H1 (cell line): ENCODE measurements around the gene RAB34. TPM values are rescaled to one million over a fixed set of nuclear protein-coding genes. Genes with fewer than 3 reads are reported as not detected.

ENCODE experiments used
- CTCF ChIA-PET: fragments of 300-600 bp; sonication (Branson Sonifier 250); formaldehyde crosslinking; loops from one replicate; lab custom pipeline; 2021; ENCODE audit not compliant: partially characterized antibody; lab: Charles Lee
- POLR2A ChIA-PET: fragments of 300-600 bp; sonication (Branson Sonifier 250); formaldehyde crosslinking; loops from one replicate; lab custom pipeline; 2021; ENCODE audit warnings: inconsistent platforms; ENCODE audit not compliant: partially characterized antibody; lab: Charles Lee
- DNase-seq, 2 experiments: peaks; one replicate each; pipeline versions ENCODE4 v3.0.0 to v3.0.0-alpha.2; 2010 to 2022; ENCODE audit warnings: low spot score in 2 of 2, low read depth in 1 of 2, mixed read lengths in 1 of 2
- FAIRE-seq: peaks from 2 replicates; lab custom pipeline; 2011; peaks lifted over from hg19 to GRCh38; lab: Jason Lieb, UNC
- H2AFZ ChIP-seq: 2 replicates; pipeline ENCODE4 v1.8.1; 2012; ENCODE audit warnings: low read length, inconsistent platforms
- H2AK5ac ChIP-seq: 2 replicates; pipeline ENCODE4 v1.6.1; 2013; ENCODE audit warnings: low read depth, low read length
- H2BK120ac ChIP-seq: replicated peaks from 2 replicates; pipeline ENCODE3; 2013; ENCODE audit warnings: low read depth, low read length, inconsistent platforms
- H2BK12ac ChIP-seq: 2 replicates; pipeline ENCODE4 v1.6.1; 2013; ENCODE audit warnings: low read depth, low read length
- H2BK15ac ChIP-seq: 2 replicates; pipeline ENCODE4 v1.6.1; 2013; ENCODE audit warnings: low read length
- H2BK20ac ChIP-seq: 2 replicates; pipeline ENCODE4 v1.6.1; 2013; ENCODE audit warnings: low read length
- H2BK5ac ChIP-seq: 2 replicates; pipeline ENCODE4 v1.6.1; 2013; ENCODE audit warnings: low read depth, low read length
- H3K14ac ChIP-seq: 2 replicates; pipeline ENCODE4 v1.6.1; 2013; ENCODE audit warnings: inconsistent platforms; ENCODE audit not compliant: insufficient read length
- H3K18ac ChIP-seq: 2 replicates; pipeline ENCODE4 v1.6.1; 2013; ENCODE audit warnings: low read length; ENCODE audit errors: extremely low read depth
- H3K23ac ChIP-seq: 2 replicates; pipeline ENCODE4 v1.6.1; 2013; ENCODE audit warnings: inconsistent platforms; ENCODE audit not compliant: insufficient read length
- H3K23me2 ChIP-seq: 2 replicates; pipeline ENCODE4 v1.6.1; 2013; ENCODE audit warnings: low read depth, low read length
- H3K27ac ChIP-seq: 2 replicates; pipeline ENCODE4 v1.6.1; 2011; ENCODE audit warnings: low read depth, low read length, inconsistent platforms
- H3K27me3 ChIP-seq, 4 experiments: replicated peaks in 1 of 4; 1 replicate in 1 of 4; 2 replicates in 3 of 4; pipeline versions ENCODE4 v1.6.1 to v1.8.1; 2011 to 2013; ENCODE audit warnings: low read length in 3 of 4, mild to moderate bottlenecking in 3 of 4, inconsistent platforms in 2 of 4, mixed read lengths in 2 of 4, moderate library complexity in 1 of 4; ENCODE audit not compliant: control insufficient read depth in 3 of 4, insufficient read depth in 3 of 4; ENCODE audit errors: extremely low read depth in 1 of 4
- H3K36me3 ChIP-seq, 4 experiments: 2 replicates each; pipeline versions ENCODE4 v1.6.1 to v1.8.1; 2011 to 2013; ENCODE audit warnings: mild to moderate bottlenecking in 4 of 4, low read length in 3 of 4, moderate library complexity in 2 of 4, control low read depth in 1 of 4, inconsistent platforms in 1 of 4; ENCODE audit not compliant: insufficient read depth in 4 of 4, control insufficient read depth in 2 of 4
- H3K4ac ChIP-seq: replicated peaks from 2 replicates; pipeline ENCODE3; 2013; ENCODE audit warnings: low read length, low read depth, mixed read lengths, inconsistent platforms; ENCODE audit not compliant: insufficient read length
- H3K4me1 ChIP-seq, 4 experiments: replicated peaks in 1 of 4; 1 replicate in 1 of 4; 2 replicates in 3 of 4; pipeline versions ENCODE4 v1.6.1 to v1.8.1; 2011 to 2013; ENCODE audit warnings: low read length in 3 of 4, inconsistent platforms in 2 of 4, mixed read lengths in 1 of 4; ENCODE audit not compliant: insufficient read depth in 4 of 4, control insufficient read depth in 3 of 4
- H3K4me2 ChIP-seq, 2 experiments: 2 replicates each; pipeline versions ENCODE4 v1.6.1 to v1.8.1; 2011 to 2013; ENCODE audit warnings: low read depth in 2 of 2, low read length in 2 of 2, control low read depth in 1 of 2, inconsistent platforms in 1 of 2, mild to moderate bottlenecking in 1 of 2; ENCODE audit not compliant: insufficient read depth in 1 of 2
- H3K4me3 ChIP-seq, 4 experiments: fragments of 200-600, 300-600 bp in 1 of 4; sonication (generic), shearing (Covaris generic), sonication (Bioruptor Twin) in 1 of 4; 2 replicates each; pipeline versions ENCODE4 v1.5.1 to v1.8.1; 2011 to 2016; ENCODE audit warnings: low read length in 4 of 4, low read depth in 3 of 4, control low read depth in 2 of 4, inconsistent platforms in 2 of 4, mild to moderate bottlenecking in 2 of 4, mixed read lengths in 1 of 4, moderate library complexity in 1 of 4; ENCODE audit not compliant: insufficient read depth in 2 of 4; ENCODE audit errors: extremely low read depth in 1 of 4
- H3K56ac ChIP-seq: replicated peaks from 2 replicates; pipeline ENCODE3; 2013; ENCODE audit warnings: low read depth, mild to moderate bottlenecking, mixed read lengths, low read length, inconsistent platforms; ENCODE audit not compliant: insufficient read length
- H3K79me1 ChIP-seq: 2 replicates; pipeline ENCODE4 v1.6.1; 2013; ENCODE audit warnings: low read depth, low read length, control low read depth
- H3K79me2 ChIP-seq, 2 experiments: 2 replicates each; pipeline versions ENCODE4 v1.6.1 to v1.8.1; 2012 to 2013; ENCODE audit warnings: low read length in 2 of 2, mild to moderate bottlenecking in 2 of 2, inconsistent platforms in 1 of 2; ENCODE audit not compliant: insufficient read depth in 2 of 2, control insufficient read depth in 1 of 2
- H3K9ac ChIP-seq, 4 experiments: replicated peaks in 1 of 4; 1 replicate in 1 of 4; 2 replicates in 3 of 4; pipeline versions ENCODE4 v1.6.1 to v1.8.1; 2011 to 2013; ENCODE audit warnings: low read depth in 3 of 4, low read length in 3 of 4, control low read depth in 2 of 4, mild to moderate bottlenecking in 2 of 4, moderate library complexity in 2 of 4, inconsistent platforms in 1 of 4; ENCODE audit errors: extremely low read depth in 1 of 4
- H3K9me3 ChIP-seq, 2 experiments: 2 replicates each; pipeline versions ENCODE4 v1.6.1 to v1.8.1; 2012 to 2013; ENCODE audit warnings: mild to moderate bottlenecking in 2 of 2, moderate library complexity in 2 of 2, control low read depth in 1 of 2, inconsistent platforms in 1 of 2, low read depth in 1 of 2, low read length in 1 of 2, mixed read lengths in 1 of 2; ENCODE audit not compliant: insufficient read depth in 2 of 2
- H4K20me1 ChIP-seq, 2 experiments: replicated peaks in 1 of 2; 2 replicates each; pipeline versions ENCODE3 to v1.8.1; 2011 to 2013; ENCODE audit warnings: inconsistent platforms in 2 of 2, low read length in 2 of 2, mild to moderate bottlenecking in 1 of 2; ENCODE audit not compliant: insufficient read depth in 2 of 2, control insufficient read depth in 1 of 2
- H4K5ac ChIP-seq: 2 replicates; pipeline ENCODE4 v1.6.1; 2013; ENCODE audit warnings: low read length, low read depth, mixed read lengths, inconsistent platforms; ENCODE audit not compliant: insufficient read length
- H4K8ac ChIP-seq: 2 replicates; pipeline ENCODE4 v1.8.0; 2013; ENCODE audit warnings: mild to moderate bottlenecking, moderate library complexity, low read length, inconsistent platforms; ENCODE audit not compliant: insufficient read depth; ENCODE audit errors: extremely low read depth
- H4K91ac ChIP-seq: replicated peaks from 2 replicates; pipeline ENCODE3; 2013; ENCODE audit warnings: low read length, mixed read lengths, inconsistent platforms; ENCODE audit not compliant: insufficient read length
- BRCA1 ChIP-seq: IDR thresholded peaks from 2 replicates; pipeline ENCODE4 v1.6.1; 2012; ENCODE audit warnings: low read depth, low read length, improper control_type of control experiment
- CHD1 ChIP-seq: IDR thresholded peaks from 2 replicates; pipeline ENCODE4 v1.6.1; 2012; ENCODE audit warnings: low read depth, low read length, improper control_type of control experiment
- EP300 ChIP-seq, 2 experiments: IDR thresholded peaks; 1 replicate in 1 of 2; 2 replicates in 1 of 2; pipeline ENCODE4 v1.6.1; 2011 to 2012; ENCODE audit warnings: low read depth in 2 of 2, low read length in 2 of 2, mild to moderate bottlenecking in 2 of 2, borderline replicate concordance in 1 of 2, inconsistent platforms in 1 of 2, moderate library complexity in 1 of 2
- GABPA ChIP-seq: IDR thresholded peaks from 2 replicates; pipeline ENCODE4 v1.6.1; 2011; ENCODE audit warnings: mild to moderate bottlenecking, low read length, moderate library complexity, borderline replicate concordance; ENCODE audit not compliant: insufficient read depth
- HDAC2 ChIP-seq, 2 experiments: fragments of 300-600 bp in 1 of 2; sonication (generic) in 1 of 2; IDR thresholded peaks; 2 replicates each; pipeline ENCODE4 v1.6.1; 2011 to 2012; ENCODE audit warnings: low read depth in 2 of 2, low read length in 2 of 2, mild to moderate bottlenecking in 2 of 2, moderate library complexity in 2 of 2, borderline replicate concordance in 1 of 2, inconsistent platforms in 1 of 2
- NRF1 ChIP-seq: IDR thresholded peaks from 2 replicates; pipeline ENCODE4 v1.6.1; 2011; ENCODE audit warnings: mild to moderate bottlenecking, low read depth, low read length, improper control_type of control experiment
- POLR2AphosphoS5 ChIP-seq: IDR thresholded peaks from 2 replicates; pipeline ENCODE4 v1.6.1; 2011; ENCODE audit warnings: low read depth, low read length
- POU5F1 ChIP-seq: IDR thresholded peaks from 2 replicates; pipeline ENCODE4 v1.6.1; 2011; ENCODE audit warnings: low read depth, mild to moderate bottlenecking, low read length, moderate library complexity
- RAD21 ChIP-seq, 2 experiments: IDR thresholded peaks in 1 of 2; conservative IDR thresholded peaks in 1 of 2; 2 replicates each; pipeline ENCODE4 v1.6.1; 2011; ENCODE audit warnings: low read depth in 2 of 2, low read length in 2 of 2, improper control_type of control experiment in 1 of 2, inconsistent platforms in 1 of 2, mild to moderate bottlenecking in 1 of 2, moderate library complexity in 1 of 2
- SP1 ChIP-seq: IDR thresholded peaks from 2 replicates; pipeline ENCODE4 v1.6.1; 2011; ENCODE audit warnings: low read depth, low read length
- TCF12 ChIP-seq: IDR thresholded peaks from 2 replicates; pipeline ENCODE4 v1.6.1; 2011; ENCODE audit warnings: low read depth, mild to moderate bottlenecking, low read length
- WGBS, 2 experiments: shearing (Covaris generic) in 1 of 2; methylation state at CpG; one replicate each; pipeline versions ENCODE4 v1.1.6 to v1.1.7; 2013 to 2015; ENCODE audit warnings: low lambda C conversion rate in 2 of 2, mixed read lengths in 2 of 2, inconsistent platforms in 1 of 2, low coverage in 1 of 2, missing lambda C conversion rate in 1 of 2; ENCODE audit not compliant: insufficient replicate concordance in 2 of 2, insufficient coverage in 1 of 2, insufficient read length in 1 of 2; ENCODE audit errors: extremely low coverage in 1 of 2, missing lambda C conversion rate in 1 of 2; 5-methylcytosine and 5-hydroxymethylcytosine counted together
- polyA plus RNA-seq, 7 experiments: library from polyadenylated mRNA; depleted of rRNA in 3 of 7; stranded (reverse) in 5 of 7; unstranded in 2 of 7; fragments of >200 nt in 5 of 7; fragments of 200-250 nt in 2 of 7; gene quantifications; 1 replicate in 5 of 7; 2 replicates in 1 of 7; 4 replicates in 1 of 7; pipeline versions ENCODE4 v1.2.1 to v1.2.3, GENCODE V29; 2011 to 2013; ENCODE audit warnings: missing spikeins in 2 of 7, mixed read lengths in 2 of 7
- total RNA-seq: library from RNA; stranded (reverse); fragmentation: NEBNext Ultra II Directional; extraction: Animal tissue kit (Norgen Biotek cat#: 25700); gene quantifications from 2 replicates; pipeline ENCODE4 v1.2.1, GENCODE V29; 2021

RAB34 gene
- total and polyA plus RNA-seq, 2 of the 8 experiments (the other 6 are each of a cell fraction or from before 2014, with no cell fraction given), result 237 to 305 TPM

- Histone ChIP-seq H3K23me2 (no peaks in the 10 kb centered on the region), H2BK12ac (no peak overlapping the region), H2AK5ac (no peak overlapping the region), H3K18ac (no peak overlapping the region), H3K27me3 (no peaks in the 10 kb centered on the region), H2AFZ (no peak overlapping the region), H4K91ac (no peak overlapping the region), H3K14ac (no peak overlapping the region), H3K23ac (no peak overlapping the region), H4K8ac (no peak overlapping the region), H3K79me2 (no peaks in the 10 kb centered on the region), H3K56ac (no peak overlapping the region), H3K9ac (no peak overlapping the region), H3K36me3 (peaks cover 9 to 17% (median 13%) of the 10 kb centered on the region in 4 experiments; a peak in 6 of 8 replicates), H4K20me1 (peaks cover 0 to 5% of the 10 kb centered on the region in 2 experiments), H3K4me3 (no peak overlapping the region), H3K79me1 (peaks cover 2% of the 10 kb centered on the region; the same call in 1 of the 2 replicates), H3K4me2 (no peak overlapping the region), H3K4ac (no peak overlapping the region), H2BK120ac (no peak overlapping the region), H3K9me3 (no peaks in the 10 kb centered on the region), H2BK5ac (no peak overlapping the region), H3K27ac (no peak overlapping the region), H4K5ac (no peak overlapping the region), H2BK15ac (no peak overlapping the region), H2BK20ac (no peak overlapping the region), H3K4me1 (no peaks in the 10 kb centered on the region)
- no peak for FAIRE-seq
- 90% methylated on average over 5 of the region's 5 CpGs; no CpG with 5 or more reads in 1 of the 2 experiments for WGBS, 2 experiments
- DNase-seq, result no peak
- CTCF ChIA-PET, result interaction anchor here (0.7 to 16.9 kb wide), 6 partner anchors 9 to 144 kb away, joined by 3 to 316 read pairs (median 5); partner anchors contain the start of genes RPL23A and TLCD1
- POLR2A ChIA-PET, result interaction anchor here (0.8 to 17.6 kb wide), 4 partner anchors 10 to 16 kb away, joined by 3 to 813 read pairs (median 6); partner anchors contain the start of genes RPL23A and TRAF4
- TF ChIP-seq HDAC2 (IDR thresholded peaks at IDR 0.05; ENCODE audit: borderline replicate concordance in 1 of 2, low read depth in 2 of 2, low read length in 2 of 2) (no peak), TCF12 (no peak), POLR2AphosphoS5 (no peak), SP1 (no peak), RAD21 (IDR thresholded peaks at IDR 0.05 in 1 of 2, conservative IDR thresholded peaks at IDR 0.05 in 1 of 2; ENCODE audit: low read depth in 2 of 2, low read length in 2 of 2) (no peak), NRF1 (no peak), CHD1 (no peak), GABPA (no peak), POU5F1 (no peak), EP300 (IDR thresholded peaks at IDR 0.05; ENCODE audit: borderline replicate concordance in 1 of 2, low read depth in 2 of 2, low read length in 2 of 2) (no peak), BRCA1 (no peak)
Measured at GRCh38 chr17:28735242-28735722, 17.6 kb upstream of the RAB34 start.
